Measurements from ENCODE around the gene GET3. TPM values are rescaled to one million over a fixed set of nuclear protein-coding genes. Genes with fewer than 3 reads are reported as not detected.
A peak's percentile ranks its signal among the peaks of the same experiment; 100 is the strongest.
"Not testable (repeated sequence)": the region's sequence is repeated elsewhere in the genome, so short reads cannot be mapped to it uniquely, and the experiment has no call there.

The GET3 gene
- total RNA-seq, 1 experiment from 2014 or later, result 105 TPM

- DNase-seq (ENCODE audit: low spot score), result no peak
These were observed 21.4 kb upstream of the GET3 start for GRCh38 chr19:12715929-12716328.

DNA sequence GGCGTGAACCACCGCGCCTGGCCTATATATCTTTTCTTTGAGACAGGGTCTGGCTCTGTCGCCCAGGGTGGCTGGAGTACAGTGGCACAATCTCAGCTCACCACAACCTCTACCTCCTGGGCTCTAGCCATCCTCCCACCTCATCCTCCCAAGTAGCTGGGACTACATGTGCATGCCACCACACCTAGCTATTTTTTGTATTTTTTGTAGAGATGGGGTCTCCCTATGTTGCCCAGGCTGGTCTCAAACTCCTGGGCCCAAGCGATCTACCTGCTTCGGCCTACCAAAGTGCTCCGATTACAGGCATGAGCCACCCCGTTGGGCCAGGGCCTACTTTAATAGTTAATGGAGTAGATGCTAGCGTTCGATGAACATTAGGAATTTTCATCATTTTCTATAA lies 17.0 kb upstream of the GET3 start:
- DNase-seq (ENCODE audit: low spot score), result no peak

GRCh38 chr19:12720851-12721655 lies 16.2 kb upstream of the GET3 start:
- DNase-seq (ENCODE audit: low spot score), result no peak

- DNase-seq (ENCODE audit: low spot score), result peak; percentile 26
These were observed 15.4 kb upstream of the GET3 start for GRCh38 chr19:12721656-12722565.

GRCh38 chr19:12722566-12723380 lies 14.5 kb upstream of the GET3 start:
- peak; percentile 96 for DNase-seq (ENCODE audit: low spot score)

DNA sequence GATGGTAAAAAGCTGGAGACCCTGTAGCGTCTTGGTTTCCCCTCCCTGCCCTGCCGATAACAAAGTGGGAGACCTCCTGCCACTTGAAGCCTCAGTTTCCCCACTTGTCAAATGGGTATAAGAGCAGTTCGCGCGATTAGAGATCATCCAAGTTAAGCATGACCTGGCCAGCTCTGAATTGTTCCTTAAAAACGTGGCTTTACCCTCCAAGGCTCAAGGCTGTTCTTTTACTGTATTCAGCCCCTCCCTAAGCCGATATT lies 14.0 kb upstream of the GET3 start:
- no peak for DNase-seq (ENCODE audit: low spot score)

DNA sequence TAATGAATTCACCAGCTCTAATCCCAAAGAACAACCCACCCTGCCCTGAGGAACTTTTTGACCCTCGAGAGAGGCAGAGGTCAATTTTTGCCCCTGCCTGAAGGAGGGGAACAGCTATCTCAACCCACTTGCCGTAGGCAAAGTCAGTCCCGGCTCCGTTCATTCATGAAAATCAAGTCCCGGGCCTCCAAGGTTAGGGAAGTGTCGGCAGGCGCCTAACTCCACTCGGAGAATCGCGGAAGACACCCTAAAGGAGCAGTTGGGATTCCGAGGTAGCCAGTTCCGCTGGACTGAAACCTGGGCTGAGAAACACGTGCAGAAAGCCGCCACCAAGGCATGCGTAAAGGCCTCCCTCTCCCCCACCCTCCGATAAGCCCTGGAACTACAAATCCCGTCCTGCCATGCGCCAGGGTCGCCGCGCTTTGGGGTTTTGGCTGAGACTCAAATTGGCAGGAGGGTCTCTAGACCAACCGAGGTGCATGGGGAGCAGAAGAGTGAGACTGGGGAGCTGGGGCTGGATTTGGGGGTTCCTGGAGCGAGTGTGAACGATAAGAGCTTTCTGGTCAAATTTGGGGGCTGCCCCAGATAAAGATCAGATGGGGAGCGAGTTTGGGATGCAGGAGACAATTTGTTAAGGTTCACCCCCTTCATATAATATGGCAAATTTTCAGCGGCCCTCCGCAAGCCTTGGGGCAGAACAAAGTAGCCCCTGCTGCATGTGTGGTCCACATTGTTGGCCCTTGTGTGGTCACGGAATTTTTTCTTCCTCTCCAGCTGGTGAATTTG lies 13.5 kb upstream of the GET3 start, which contains the start of gene TNPO2:
Gene TNPO2, minus strand, starts transcription at position 292 of the 786 bp plus-strand sequence. CDS start 2,955 bp downstream, outside the sequence.
- DNase-seq (ENCODE audit: low spot score), result peak; percentile 48

- DNase-seq (ENCODE audit: low spot score), result not testable (repeated sequence)
These were observed 11.7 kb upstream of the GET3 start for GRCh38 chr19:12725612-12726011.

DNA sequence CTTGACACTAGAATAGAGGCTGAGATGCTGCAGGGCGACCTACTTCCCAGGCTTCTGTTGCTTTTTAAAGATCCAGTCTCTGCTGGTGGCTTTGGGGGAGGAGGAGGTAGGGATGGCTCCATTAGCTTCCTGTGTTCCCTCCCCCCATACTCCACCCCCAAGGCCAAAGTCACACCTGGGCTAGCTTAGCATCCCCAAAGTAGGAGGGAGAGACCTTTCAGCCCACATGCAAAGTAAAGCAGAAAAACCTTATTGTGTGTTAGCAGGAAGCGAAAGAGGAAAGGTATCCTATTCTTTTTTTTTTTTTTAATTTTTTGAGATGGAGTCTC lies 10.3 kb upstream of the GET3 start:
- DNase-seq (ENCODE audit: low spot score), result no peak

- DNase-seq (ENCODE audit: low spot score), result no peak
These were observed 9.4 kb upstream of the GET3 start for GRCh38 chr19:12727745-12728433.

- no peak for DNase-seq (ENCODE audit: low spot score)
These were observed 7.2 kb upstream of the GET3 start for GRCh38 chr19:12730064-12730463.

GRCh38 chr19:12731337-12731736 lies 6.0 kb upstream of the GET3 start:
- no peak for DNase-seq (ENCODE audit: low spot score)

DNA sequence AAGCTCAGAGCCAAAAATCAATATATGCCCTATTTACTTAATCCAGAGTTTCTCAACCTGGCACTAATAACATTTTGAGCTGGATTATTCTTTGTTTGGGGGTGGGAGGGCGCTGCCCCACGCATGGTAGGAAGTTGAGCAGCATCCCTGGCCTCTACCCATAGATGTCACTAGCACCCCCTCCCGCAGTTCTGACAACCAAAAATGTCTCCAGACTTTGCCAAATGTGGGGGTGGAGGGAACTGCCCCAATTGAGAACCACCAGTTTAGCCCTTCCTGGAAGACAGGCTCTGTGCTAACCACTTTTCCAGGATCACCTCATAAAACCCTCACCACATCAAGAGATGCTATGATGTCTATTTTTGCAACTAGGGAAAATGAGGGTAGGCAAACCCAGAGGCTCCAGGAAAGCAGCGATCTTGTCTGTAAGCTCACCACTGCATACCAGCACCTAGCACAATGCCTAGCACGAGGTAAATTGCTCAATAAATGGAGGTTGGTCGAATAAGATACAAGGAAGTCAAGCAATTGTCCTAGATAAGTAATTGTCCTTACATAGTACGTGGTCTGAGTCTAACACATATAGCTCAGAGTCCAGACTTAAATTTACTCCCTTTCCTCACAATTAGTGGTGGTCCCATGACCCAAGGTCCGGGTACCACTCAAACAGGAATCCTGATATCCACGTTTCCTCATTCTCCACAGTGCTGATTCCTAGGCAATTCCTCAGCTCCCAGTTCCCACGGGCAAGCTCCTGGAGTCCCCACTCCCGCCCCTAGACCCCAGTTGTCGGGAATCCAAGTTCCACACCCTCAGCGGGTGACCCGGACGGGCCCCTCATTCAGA lies 3.7 kb upstream of the GET3 start:
- DNase-seq (ENCODE audit: low spot score), result peak; percentile 25

- no peak for DNase-seq (ENCODE audit: low spot score)
These were observed 596 bp downstream of the GET3 start for GRCh38 chr19:12737835-12738351.

GRCh38 chr19:12745166-12745897 lies 8.0 kb downstream of the GET3 start:
- no peak for DNase-seq (ENCODE audit: low spot score)

GRCh38 chr19:12748489-12748888 lies 11.2 kb downstream of the GET3 start:
- DNase-seq (ENCODE audit: low spot score), result no peak

GRCh38 chr19:12749938-12750521 lies 12.7 kb downstream of the GET3 start:
- DNase-seq (ENCODE audit: low spot score), result no peak

DNA sequence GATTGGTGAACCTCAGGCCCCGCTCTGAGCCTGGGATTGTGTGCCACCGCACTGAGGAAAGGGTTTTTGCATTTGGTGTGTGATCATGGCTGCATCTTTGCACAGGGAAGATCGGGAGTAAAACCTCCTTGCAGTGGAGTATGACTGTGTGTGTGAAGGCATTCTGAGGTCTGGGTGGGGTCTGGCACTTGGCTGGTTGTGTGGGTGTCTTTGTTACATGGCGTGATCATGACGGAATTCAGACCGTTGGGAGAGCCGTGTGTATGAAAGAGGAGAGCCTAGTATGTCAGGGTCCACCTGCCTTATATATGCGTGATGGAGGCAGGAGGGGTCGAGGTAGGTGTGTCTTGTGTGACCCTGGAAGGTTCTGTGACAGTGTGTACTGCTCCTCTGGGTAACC lies 13.6 kb downstream of the GET3 start:
- DNase-seq (ENCODE audit: low spot score), result no peak
